Heart left ventricle (tissue), 13 donors: Measurements from ENCODE around the gene KRT6B.

Experiments used
- CTCF ChIP-seq, 12 donors: fragments of 200-600 bp; sonication (generic) in 4 of 12; IDR thresholded peaks; one replicate each; pipeline versions ENCODE4 v1.5.0 to v1.8.0; 2018 to 2022; ENCODE audit warnings: antibody characterized with exemption in 12 of 12, mild to moderate bottlenecking in 5 of 12
- POLR2A ChIP-seq, 2 donors: fragments of 450-650 bp; IDR thresholded peaks; one replicate each; pipeline ENCODE4 v1.6.1; 2017; ENCODE audit warnings: antibody characterized with exemption in 2 of 2, mild to moderate bottlenecking in 2 of 2, moderate library complexity in 2 of 2
- donor health status: ischemic (EF 13 %, LVEDD 7.1; RV severe dilation, severe dysfunction).
- donor health status: DM: no; HTN: yes; CAD: no.
- donor health status: DM: no; HTN: no; CAD: no.
- donor health status: ischemic (EF 25% LVEDD 6.9; RV normal size, moderate dysfunction).
- donor health status: ischemic (EF 25% LVEDD 5.7; RV mildly dilated, moderate dysfunction).
- donor health status: ischemic (EF 35%, LVEDD 5.7; RV mildly dilated, moderate dysfunction).
- donor health status: nonischemic (EF 11% LVEDD 7.7; RV severe dilation, severe dysfunction).
- donor health status: DM: yes; HTN: yes; CAD: no.
- donor health status: PGD.
- donor health status: ischemic (EF 29% LVEDD 5.4; RV normal size, mild dysfunction).
- donor health status: nonischemic (EF 23%, LVEDD 6.1; RV moderate dilation, normal function).

- TF ChIP-seq CTCF (IDR thresholded peaks at IDR 0.05): no peak
- no peak for TF ChIP-seq POLR2A (IDR thresholded peaks at IDR 0.05)
Observed at GRCh38 chr12:52477651-52478050, 25.7 kb upstream of the KRT6B start.
